HG03469 (cell line): ENCODE measurements around the gene FCGR1A.
A peak's percentile ranks its signal among the peaks of the same experiment; 100 is the strongest.
"Not testable (repeated sequence)": the region's sequence is repeated elsewhere in the genome, so short reads cannot be mapped to it uniquely, and the experiment has no call there.

Experiments
- ATAC-seq: cut with Tn5 transposase; IDR thresholded peaks from one replicate; pipeline ENCODE4 v1.9.1; 2021; ENCODE audit warnings: mild to moderate bottlenecking, moderate library complexity, moderate number of reproducible peaks; ENCODE audit not compliant: unreplicated experiment

The FCGR1A gene

GRCh38 chr1:149782600-149782999 lies at the start of gene FCGR1A:
Gene FCGR1A, plus strand, starts transcription at chr1:149782694. Its CDS starts 50 bp downstream, at chr1:149782744.
- ATAC-seq = not testable (repeated sequence)

DNA sequence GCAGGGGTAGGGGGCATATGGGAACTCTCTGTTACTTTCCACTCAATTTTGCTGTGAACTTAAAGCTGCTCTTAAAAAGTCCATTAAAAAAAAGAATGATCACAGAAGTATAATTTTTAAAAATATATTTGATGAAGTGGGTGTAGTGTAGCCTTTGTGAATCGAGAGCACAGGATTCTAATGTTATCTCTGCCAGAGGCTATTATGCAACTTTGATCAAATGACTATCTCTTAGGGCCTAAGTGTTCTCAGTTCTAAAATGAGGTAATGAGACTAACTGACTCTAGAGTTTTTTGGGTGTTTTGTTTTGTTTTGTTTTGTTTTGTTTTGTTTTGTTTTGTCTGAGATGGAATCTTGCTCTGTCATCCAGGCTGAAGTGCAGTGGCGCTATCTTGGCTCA lies 49.7 kb upstream of the FCGR1A start:
- not testable (repeated sequence) for ATAC-seq

DNA sequence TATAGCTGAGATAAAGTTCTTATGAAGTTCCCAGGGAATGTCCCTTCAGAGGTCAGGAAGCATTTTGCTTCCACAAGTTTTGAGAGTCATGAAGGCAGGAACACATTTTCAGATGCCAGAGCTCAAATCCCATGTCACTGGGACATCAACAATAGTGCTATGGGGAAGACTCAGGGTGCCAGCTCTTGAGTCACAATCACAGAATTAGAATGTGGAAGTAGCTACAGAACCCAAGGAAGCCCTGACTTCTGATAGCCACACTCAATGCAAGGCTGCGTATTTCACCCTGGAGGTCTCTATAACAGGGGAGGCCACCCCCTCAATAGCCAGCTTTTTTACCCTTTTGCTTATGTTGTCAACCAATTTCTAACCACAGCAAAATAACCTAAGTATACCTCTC lies 47.8 kb upstream of the FCGR1A start:
- ATAC-seq = not testable (repeated sequence)

GRCh38 chr1:149740148-149740581 lies 42.3 kb upstream of the FCGR1A start:
- ATAC-seq = not testable (repeated sequence)

DNA sequence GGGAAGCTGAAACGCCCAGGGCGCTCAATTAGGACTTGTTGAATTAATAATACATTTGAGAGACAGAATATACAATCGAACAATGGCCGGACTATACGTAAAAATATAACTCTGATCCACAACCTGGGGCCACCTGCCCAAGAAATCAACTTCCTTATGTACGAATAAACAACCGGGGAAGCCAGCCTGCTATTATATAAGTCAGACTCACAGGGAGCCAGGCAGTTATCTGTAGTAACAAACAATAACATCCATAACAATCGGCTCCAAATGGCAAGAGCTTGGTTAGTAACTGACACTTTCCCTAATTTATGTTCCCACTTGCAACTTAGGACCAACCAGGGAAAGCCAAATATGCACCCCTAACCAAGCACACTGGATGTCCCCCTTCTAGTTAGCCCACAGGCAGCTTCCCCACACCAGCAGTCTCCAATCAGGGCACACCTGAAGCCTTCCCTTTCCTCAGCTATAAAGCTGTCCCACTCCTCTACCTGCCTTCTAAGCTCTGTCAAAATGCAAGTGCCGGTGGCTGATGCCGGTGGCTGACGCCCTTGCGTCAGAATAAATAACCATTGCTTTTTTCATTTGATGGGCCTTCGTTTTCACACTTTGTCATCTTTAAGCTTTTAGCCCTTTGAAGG lies 41.8 kb upstream of the FCGR1A start:
- not testable (repeated sequence) for ATAC-seq

DNA sequence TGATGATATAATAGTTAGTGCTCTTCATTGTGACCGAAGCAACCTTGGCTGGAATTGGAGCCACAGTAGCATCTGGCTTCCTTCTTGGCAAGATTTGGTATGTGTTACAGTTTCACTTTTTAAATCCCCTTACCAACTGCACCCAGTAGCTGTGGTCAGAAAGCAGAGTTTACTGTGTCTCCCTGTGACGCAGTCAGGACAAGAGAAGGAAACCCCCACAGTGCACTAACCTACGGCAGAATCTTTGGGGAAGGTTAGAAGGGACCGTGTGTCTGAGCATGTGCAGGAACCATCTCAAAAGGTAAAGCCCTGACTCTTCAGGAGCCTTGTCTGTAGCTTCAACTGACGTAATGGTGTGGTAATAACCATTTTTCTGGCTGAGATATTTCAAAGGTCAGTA lies 40.6 kb upstream of the FCGR1A start:
- not testable (repeated sequence) for ATAC-seq

DNA sequence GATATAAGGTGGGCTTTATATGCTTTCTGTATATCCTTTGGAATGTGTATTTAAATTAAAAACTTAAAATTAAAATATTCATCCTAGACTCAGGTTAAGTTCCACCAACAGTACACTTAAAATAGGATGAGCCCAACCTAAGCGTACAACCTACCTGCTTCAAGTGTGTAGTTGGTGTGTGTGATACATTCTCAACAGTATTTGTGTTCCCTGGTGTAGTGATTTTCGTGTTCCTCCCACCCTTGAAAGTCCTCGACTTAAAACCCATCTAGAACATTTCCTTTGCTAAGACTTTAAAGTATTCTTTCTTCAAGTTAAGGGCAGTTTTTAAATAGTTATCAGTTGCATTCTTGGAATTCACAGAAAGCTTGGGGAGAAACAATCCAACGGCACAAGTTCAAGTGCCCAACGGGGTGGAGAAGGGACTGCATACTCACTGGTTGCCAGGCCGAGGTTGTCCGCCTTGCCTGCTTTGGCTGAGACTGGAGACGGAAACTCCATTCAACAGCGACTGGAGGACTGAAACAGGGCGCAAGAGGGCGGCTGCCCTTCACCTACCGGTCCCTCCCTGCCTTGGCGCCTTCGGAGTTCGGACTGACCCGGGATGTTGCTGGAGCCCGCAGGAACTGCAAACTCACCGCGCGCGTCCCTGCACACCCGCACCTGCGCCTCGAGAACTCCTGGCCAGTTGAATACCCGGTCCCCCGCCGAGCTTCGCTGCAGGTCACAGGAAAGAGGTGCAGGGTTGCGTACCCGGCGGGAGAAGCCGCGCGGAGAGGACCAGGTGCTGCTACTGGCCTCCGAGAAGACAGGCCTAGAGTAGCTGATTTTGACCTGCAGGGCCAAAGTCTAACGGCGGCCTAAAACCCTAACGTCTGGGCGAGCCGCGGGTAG lies 35.8 kb upstream of the FCGR1A start:
- ATAC-seq = not testable (repeated sequence)

GRCh38 chr1:149747359-149748143 lies 34.9 kb upstream of the FCGR1A start:
- not testable (repeated sequence) for ATAC-seq

DNA sequence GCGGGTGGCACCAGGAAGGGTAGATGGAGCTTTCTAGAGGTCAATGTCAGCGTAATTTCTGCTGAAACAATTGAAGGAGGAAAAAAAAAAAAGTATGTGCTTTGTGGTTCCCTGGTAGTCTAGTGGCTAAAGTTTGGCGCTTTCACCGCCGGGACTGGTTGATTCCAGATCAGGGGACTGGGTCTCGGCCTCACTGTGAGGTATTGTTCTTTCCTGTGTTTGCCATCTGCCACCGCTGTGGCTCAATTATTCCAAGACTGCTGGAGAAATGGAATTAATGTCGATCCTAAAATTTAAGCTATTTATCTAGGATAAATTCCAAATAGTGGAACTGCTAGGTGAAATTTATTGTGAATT lies 34.4 kb upstream of the FCGR1A start:
- not testable (repeated sequence) for ATAC-seq

- ATAC-seq = not testable (repeated sequence)
Observed at GRCh38 chr1:149750562-149750961, 31.9 kb upstream of the FCGR1A start.

- ATAC-seq = not testable (repeated sequence)
Observed at GRCh38 chr1:149752186-149752585, 30.3 kb upstream of the FCGR1A start.

DNA sequence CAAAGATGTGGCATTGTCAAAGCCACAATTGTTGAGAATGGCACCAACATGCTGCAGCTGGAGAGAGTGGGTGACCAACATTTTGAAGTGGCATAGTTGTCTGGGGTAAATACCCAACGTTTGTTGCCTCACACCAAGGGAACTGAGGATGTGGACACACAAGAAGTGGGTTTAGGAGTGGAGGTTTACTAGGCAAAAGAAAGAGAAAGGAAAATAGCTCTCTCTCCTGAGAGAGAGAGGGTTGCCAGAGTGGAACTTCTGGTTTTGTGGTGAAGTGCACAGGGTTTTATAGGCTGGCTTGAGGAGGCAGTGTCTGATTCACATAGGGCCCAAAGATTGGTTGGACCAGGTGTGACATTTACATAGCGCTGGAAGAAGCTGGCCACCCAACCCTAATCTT lies 29.0 kb upstream of the FCGR1A start:
- not testable (repeated sequence) for ATAC-seq

- not testable (repeated sequence) for ATAC-seq
Observed at GRCh38 chr1:149755294-149755693, 27.2 kb upstream of the FCGR1A start.

- not testable (repeated sequence) for ATAC-seq
Observed at GRCh38 chr1:149762294-149762693, 20.2 kb upstream of the FCGR1A start.

GRCh38 chr1:149764087-149764800 lies 18.2 kb upstream of the FCGR1A start:
- not testable (repeated sequence) for ATAC-seq

DNA sequence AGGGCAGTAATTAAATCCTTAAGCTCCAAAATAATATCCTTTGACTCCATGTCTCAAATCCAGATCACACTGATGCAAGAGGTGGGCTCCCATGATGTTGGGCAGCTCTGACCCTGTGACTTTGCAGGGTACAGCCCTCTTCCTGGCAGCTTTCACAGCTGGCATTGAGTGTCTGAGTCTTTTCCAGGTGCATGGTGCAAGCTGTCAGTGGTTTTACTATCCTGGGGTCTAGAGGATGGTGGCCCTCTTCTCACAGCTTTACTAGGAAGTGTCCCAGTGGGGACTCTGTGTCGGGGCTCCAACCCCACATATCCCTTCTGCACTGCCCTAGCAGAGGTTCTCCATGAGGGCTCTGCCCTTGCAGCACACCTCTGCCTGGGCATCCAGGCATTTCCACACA lies 16.3 kb upstream of the FCGR1A start:
- not testable (repeated sequence) for ATAC-seq

GRCh38 chr1:149769216-149769615 lies 13.3 kb upstream of the FCGR1A start:
- ATAC-seq = not testable (repeated sequence)

DNA sequence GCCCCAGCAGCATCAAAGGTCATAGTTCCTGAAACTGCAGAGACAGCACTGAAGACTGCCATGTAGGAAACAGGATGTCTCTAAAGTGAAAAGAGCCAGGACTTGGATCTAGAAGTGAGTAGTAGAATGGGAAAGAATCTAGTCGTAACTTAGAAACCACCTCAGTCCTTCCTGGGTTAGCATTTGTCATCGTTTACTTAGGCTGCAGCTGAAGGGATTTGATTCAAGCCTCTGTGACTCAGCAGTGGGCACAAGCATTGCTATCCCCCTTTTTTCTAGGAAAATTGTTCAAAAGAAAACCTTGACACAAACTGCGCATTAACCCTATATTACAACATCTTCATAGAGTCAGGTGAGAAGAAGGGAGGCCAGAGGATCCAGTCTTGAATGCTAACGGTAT lies 11.8 kb upstream of the FCGR1A start:
- ATAC-seq = not testable (repeated sequence)

DNA sequence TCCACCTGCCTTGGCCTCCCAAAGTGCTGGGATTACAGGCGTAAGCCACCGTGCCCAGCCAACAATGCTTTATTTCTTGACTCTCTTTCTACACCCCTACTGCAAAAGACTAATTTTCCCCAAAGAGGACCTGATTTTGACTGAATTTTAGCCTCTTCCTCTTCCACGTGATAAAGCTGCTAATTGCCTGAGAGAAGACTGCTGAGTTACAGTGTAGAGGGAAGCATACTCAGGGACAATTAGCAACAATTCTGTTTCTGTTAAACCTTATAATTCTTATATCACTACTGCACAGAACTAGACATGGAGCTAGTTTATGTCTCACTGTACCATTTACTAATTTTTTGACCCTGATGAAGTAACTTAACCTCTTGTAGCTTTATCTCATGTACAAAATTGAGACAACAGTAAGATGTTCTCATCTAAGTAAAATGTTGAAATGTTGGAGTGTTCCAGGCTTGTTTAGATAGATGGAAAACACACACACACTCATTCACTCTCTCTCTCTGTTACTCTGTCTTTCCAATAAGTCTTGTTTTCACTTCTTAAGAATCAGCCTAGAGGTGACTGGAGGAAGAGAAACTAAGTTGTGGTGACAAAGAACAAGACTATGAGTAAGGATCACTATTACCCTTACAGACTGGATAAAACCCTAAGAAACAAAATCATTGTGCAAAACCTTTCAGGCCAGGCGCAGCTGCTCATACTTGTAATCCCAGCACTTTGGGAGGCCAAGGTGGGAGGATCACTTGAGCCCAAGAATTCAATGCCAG lies 10.7 kb upstream of the FCGR1A start:
- peak; percentile 82 for ATAC-seq
